Stimulated activated CD8-positive, alpha-beta memory T cell treated with anti-CD3 and anti-CD28 coated beads, Interleukin-4, amount 100 ng/mL, for 48 hours (primary cell): ENCODE measurements around the gene PPP1R14B.

ENCODE experiments used
- DNase-seq: peaks from one replicate; pipeline ENCODE4 v3.0.0-alpha.2; 2020

The PPP1R14B gene

DNA sequence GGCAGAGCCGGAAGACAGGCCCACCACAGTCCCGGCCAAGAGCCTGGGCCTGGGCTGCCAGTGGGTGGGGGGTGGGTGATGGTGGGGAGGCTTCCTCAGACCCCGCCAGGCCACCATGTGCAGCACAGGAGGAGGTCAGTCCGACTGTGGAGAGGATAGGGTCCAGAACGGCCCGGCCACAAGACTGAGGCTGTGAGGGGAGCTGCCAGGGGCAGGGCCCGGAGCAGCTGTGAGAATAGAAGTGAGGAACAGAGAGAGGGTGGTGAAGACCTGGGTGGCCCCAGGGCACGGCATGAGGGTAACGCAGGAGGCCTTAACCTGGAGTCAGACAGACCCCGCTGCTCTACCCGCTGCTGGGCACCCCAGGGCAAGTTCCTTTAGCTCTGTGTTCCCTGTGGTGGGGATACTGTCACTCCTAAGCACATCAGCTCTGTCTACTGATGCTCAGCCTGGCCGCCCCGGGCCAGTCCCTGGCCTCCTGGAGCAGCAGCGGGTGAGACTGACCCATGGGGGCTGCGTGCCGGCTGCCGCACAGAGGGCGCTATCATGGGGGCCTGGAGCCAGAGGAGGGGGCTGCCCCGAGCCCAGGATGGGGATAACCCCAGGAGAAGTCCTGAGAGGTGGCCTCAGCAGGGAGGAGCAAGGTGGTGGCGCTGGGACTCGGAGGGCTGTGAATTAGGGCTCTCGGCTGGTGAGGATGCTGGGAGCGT, 38.5 kb downstream of the PPP1R14B start:
- no peak for DNase-seq

- peak; percentile 89 for DNase-seq
Observed at GRCh38 chr11:64207256-64208085, 39.3 kb downstream of the PPP1R14B start.

DNA sequence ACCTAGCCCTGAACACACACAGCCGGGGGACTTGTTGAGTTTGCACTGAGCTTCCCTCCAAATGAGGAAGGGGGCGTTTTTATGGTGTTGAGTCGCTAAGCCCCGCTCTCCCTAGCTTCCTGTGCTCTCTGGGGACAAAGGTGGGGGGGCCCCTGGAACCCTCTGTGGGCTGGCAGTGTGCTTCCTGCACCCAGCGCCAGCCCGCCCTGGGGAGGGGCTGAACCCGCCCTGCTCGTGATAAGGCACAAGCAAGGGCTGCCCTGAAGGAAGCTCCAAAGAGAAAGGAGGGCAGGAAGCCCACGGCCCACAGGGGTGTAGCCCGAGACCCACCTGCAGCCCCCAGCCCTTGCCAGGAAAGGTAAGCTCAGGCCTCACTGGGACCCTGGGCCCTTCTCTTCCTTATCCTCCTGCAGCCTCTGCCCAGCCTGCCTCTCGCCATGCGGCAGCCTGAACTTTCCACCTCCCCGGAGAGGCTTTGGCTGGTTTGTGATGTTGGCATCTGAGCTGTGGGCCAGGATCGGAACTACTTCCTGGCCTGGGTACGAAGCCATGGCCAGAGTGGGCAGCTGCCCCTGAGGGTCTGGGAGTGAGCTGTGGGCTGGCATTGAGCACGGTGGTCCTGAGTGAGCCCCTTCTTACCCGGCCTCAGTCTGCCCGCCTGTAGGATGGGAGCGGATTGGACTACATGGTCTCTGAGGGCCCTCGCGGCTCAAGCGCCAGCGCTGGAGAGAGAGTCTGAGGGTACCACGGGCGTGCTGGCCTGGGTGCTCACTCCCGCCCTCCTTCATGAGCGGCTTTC, 40.1 kb downstream of the PPP1R14B start, which contains the start of gene FERMT3:
FERMT3 (plus strand) TSS at position 265 of the 799 bp plus-strand sequence. CDS start 644 bp downstream, outside the sequence.
- DNase-seq: peak; percentile 84

DNA sequence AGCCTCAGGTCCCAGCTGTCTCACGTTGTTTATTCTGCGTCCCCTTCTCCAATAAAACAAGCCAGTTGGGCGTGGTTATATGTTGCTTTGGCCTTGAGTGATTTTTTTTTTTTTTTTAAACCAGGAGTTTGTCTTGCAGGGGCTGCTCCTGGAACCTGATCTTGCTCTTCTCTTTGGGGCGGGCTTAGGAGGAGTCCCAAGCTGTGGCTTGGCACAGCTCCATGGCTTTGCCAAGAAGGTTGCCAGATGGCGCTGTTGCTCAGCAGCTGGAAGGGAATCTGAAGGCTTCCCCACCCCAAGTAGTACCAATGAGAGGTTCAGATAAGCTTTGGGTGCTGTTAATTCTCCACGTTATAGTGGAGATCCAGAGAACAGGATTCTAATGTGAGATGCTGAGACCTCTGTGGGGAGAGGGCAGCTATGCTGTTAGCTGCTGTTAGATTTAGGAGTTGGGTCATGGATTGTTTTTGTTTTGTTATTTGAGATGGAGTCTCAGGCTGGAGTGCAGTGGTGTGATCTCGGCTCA, 42.2 kb downstream of the PPP1R14B start:
- peak; percentile 84 for DNase-seq

DNA sequence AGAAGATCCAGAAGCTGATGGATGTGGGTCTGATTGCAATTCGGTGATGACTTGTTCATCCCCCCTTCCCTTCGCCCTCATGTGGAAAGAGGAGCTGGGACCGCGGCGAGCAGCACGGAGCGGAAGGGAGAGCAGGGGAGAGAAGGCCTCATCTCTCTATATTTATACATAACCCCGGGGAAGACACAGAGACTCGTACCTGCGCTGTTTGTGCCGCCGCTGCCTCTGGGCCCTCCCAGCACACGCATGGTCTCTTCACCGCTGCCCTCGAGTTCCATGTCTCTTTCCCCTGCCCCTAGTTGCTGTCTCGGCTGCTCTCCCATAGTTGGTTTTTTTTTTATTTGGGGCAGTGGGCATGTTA, 42.7 kb downstream of the PPP1R14B start:
- no peak for DNase-seq

DNA sequence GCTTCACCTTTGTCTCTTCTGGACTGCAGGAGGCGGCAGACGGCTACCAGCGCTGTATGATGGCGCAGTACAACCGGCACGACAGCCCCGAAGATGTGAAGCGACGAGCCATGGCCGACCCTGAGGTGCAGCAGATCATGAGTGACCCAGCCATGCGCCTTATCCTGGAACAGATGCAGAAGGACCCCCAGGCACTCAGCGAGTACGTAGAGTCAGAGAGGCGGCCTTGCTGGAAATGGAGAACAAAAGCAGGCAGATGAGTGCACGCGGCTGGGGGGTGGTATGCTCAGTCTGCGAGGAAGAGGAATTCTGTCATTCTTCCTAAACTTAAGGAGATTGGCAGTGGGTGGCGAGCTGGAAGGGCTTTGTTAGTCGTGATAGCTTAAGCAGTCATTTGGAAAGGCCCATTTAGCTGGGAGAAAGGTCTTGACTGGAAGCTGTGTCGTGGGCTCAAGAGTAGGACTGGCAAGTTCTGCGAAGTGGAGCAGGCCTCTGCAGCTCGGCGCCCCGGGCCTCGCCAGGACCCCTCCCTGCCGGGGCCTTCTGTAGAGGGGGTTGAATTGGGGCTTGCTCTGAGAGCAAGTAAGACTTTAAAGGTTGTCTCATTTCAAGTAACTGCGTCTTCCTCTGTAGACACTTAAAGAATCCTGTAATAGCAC, 43.2 kb downstream of the PPP1R14B start:
- no peak for DNase-seq

GRCh38 chr11:64202992-64203391, 43.8 kb downstream of the PPP1R14B start:
- DNase-seq: no peak

- no peak for DNase-seq
Observed at GRCh38 chr11:64201543-64201942, 45.2 kb downstream of the PPP1R14B start.

DNA sequence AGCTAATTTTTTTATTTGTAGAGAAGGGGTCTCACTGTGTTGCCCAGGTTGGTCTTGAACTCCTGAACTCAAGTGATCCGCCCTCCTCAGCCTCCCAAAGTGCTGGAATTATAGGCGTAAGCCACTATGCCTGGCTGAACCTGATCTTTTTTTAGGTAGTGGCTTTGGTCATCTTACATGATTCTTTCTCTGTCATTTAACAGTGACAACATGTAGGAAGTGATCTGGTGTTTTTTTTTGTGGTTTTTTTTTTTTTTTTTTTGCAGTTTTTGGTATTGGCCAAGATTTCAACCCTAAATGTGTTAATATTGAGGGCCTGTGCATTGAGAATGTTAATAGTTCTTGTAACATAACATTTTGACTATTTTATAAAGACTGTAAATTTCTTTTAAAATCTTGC, 48.2 kb downstream of the PPP1R14B start:
- no peak for DNase-seq

- no peak for DNase-seq
Observed at GRCh38 chr11:64196626-64197025, 50.1 kb downstream of the PPP1R14B start.
